Activated B cell treated with CpG ODN at 0.5 μM for 24 hours (primary cell): Measurements from ENCODE around the gene MNX1. TPM values are rescaled to one million over a fixed set of nuclear protein-coding genes. Genes with fewer than 3 reads are reported as not detected.

Source experiments
- ATAC-seq: fragments of 200-7000 bp; cut with Tn5 transposase; one replicate; pipeline ENCODE4 v1.10.0; 2021; ENCODE audit warnings: low read depth, mild to moderate bottlenecking, moderate library complexity
- CTCF ChIA-PET: fragments of 350-600 bp; sonication (Branson Sonifier 250); formaldehyde crosslinking; loops from one replicate; lab custom pipeline; 2021; ENCODE audit warnings: antibody characterized with exemption; lab: Charles Lee
- POLR2A ChIA-PET: fragments of 350-600 bp; sonication (Branson Sonifier 250); formaldehyde crosslinking; loops from one replicate; lab custom pipeline; 2021; ENCODE audit warnings: antibody characterized with exemption; lab: Charles Lee
- DNase-seq: peaks from one replicate; pipeline ENCODE4 v3.0.0; 2022
- H3K27ac Mint-ChIP-seq: one replicate; pipeline ENCODE4 v1.8.0; 2020; ENCODE audit warnings: mixed read lengths
- H3K27me3 Mint-ChIP-seq: one replicate; pipeline ENCODE4 v1.8.0; 2021; ENCODE audit warnings: mixed read lengths
- H3K36me3 Mint-ChIP-seq: one replicate; pipeline ENCODE4 v1.8.0; 2021; ENCODE audit warnings: low read depth, mixed read lengths
- H3K4me1 Mint-ChIP-seq: one replicate; pipeline ENCODE4 v1.8.0; 2021; ENCODE audit warnings: mixed read lengths
- H3K4me3 Mint-ChIP-seq: one replicate; pipeline ENCODE4 v1.8.0; 2020; ENCODE audit warnings: mild to moderate bottlenecking, mixed read lengths
- H3K9me3 Mint-ChIP-seq: one replicate; pipeline ENCODE4 v1.8.0; 2020; ENCODE audit warnings: mixed read lengths
- intact Hi-C: fragments of 100-400 bp; cut with micrococcal nuclease; formaldehyde crosslinking; loops from one replicate; pipeline ENCODE4 v1.15.1; 2024
- total RNA-seq: library from RNA; stranded (reverse); gene quantifications from 2 replicates; pipeline ENCODE4 v1.2.3, GENCODE V29; 2022
- TF ChIP-seq, protein P1 (sequence below): fragments of 200-600 bp; IDR thresholded peaks from one replicate; pipeline ENCODE4 v1.8.0; 2022; ENCODE audit warnings: antibody characterized with exemption, mild to moderate bottlenecking

Gene MNX1
- total RNA-seq, 1 donor from 2014 or later = not detected

DNA sequence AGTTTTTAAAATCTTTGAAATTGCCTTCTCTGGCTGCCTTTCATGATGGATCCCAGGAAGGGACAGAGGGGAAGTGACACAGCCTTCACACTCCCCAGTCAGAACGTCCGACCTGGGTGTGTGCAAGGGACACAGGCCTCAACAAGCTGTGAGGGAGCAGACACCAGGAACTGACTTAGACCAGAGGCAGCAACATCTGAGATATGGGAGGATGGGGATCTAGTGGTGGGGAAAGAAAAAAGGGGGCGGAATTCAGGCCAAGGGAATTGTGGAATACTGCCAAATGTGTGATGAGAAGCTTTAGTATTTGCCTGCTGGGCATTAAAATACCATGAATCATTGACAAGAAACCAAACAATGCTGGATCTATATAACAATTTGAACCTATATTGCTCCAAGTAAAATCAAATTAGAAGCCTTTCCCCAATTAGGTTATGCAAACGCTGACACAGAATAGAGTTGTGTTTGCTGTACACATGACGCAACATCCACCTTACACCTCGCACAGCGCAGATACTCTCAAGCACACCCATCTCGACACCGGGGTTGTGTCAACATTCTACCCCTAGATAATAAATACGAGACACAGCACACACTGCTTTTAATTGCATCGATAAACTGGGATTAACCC, 17.2 kb upstream of the MNX1 start:
- H3K27me3 Mint-ChIP-seq = peaks cover 59% of the 10 kb centered on the region
- H3K27ac Mint-ChIP-seq = no peak overlapping the region
- peaks cover 1% of the 10 kb centered on the region for H3K4me1 Mint-ChIP-seq
- H3K9me3 Mint-ChIP-seq = peaks cover 2% of the 10 kb centered on the region
- ATAC-seq (no peak), DNase-seq (no peak)
- intact Hi-C loops = no loop called here
- ChIA-PET CTCF (no interaction called here), POLR2A (no interaction called here)
- TF ChIP-seq, protein P1, sequence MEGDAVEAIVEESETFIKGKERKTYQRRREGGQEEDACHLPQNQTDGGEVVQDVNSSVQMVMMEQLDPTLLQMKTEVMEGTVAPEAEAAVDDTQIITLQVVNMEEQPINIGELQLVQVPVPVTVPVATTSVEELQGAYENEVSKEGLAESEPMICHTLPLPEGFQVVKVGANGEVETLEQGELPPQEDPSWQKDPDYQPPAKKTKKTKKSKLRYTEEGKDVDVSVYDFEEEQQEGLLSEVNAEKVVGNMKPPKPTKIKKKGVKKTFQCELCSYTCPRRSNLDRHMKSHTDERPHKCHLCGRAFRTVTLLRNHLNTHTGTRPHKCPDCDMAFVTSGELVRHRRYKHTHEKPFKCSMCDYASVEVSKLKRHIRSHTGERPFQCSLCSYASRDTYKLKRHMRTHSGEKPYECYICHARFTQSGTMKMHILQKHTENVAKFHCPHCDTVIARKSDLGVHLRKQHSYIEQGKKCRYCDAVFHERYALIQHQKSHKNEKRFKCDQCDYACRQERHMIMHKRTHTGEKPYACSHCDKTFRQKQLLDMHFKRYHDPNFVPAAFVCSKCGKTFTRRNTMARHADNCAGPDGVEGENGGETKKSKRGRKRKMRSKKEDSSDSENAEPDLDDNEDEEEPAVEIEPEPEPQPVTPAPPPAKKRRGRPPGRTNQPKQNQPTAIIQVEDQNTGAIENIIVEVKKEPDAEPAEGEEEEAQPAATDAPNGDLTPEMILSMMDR = no peak
- no peak overlapping the region for H3K4me3 Mint-ChIP-seq
- H3K36me3 Mint-ChIP-seq = no peaks in the 10 kb centered on the region

DNA sequence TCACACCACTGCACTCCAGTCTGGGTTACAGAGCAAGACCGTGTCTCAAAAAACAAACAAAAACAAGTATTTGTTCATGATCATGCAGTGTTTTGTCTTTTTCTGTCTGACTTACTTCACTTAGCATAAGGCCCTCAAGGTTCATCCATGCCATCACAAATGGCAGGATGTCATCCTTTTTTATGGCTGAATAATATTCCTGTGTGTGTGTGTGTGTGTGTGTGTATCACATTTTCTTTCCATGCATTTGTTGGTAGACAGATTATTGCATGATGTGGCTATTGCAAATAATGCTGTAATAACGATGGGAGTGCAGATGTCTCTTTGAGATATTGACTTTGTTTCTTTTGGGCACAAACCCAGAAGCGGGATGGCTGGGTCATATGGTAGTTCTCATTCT, 14.3 kb upstream of the MNX1 start:
- H3K4me3 Mint-ChIP-seq = no peak overlapping the region

DNA sequence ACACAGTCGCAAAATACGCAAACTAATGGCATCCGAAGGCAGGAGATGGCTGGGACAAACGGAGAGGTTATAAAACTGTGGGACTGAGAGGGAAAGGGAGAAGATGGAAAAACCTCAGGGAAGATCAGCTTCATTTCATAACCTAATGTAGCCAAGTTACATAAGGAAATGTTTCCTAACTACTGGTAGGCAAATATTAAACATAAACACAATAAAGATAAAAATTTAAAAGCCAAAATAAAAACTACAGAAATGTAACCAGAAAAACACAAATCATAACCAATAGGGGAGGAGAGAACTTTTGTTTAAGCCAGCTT, 13.1 kb upstream of the MNX1 start:
- peaks cover 2% of the 10 kb centered on the region for H3K9me3 Mint-ChIP-seq
- ChIA-PET POLR2A (no interaction called here), CTCF (no interaction called here)

More for the DNA sequence above, 14.3 kb upstream of the MNX1 start:
- intact Hi-C loops = loop anchor here (5.0 kb wide), 1 partner anchor 1212 kb away; the partner anchor contains the start of gene SHH
- TF ChIP-seq, protein P1 = no peak
- DNase-seq (no peak), ATAC-seq (no peak)
- Mint-ChIP-seq H3K27me3 (peaks cover 62% of the 10 kb centered on the region), H3K27ac (no peak overlapping the region), H3K36me3 (no peaks in the 10 kb centered on the region), H3K9me3 (peaks cover 2% of the 10 kb centered on the region), H3K4me1 (peaks cover 6% of the 10 kb centered on the region)
- ChIA-PET CTCF (no interaction called here), POLR2A (no interaction called here)

DNA sequence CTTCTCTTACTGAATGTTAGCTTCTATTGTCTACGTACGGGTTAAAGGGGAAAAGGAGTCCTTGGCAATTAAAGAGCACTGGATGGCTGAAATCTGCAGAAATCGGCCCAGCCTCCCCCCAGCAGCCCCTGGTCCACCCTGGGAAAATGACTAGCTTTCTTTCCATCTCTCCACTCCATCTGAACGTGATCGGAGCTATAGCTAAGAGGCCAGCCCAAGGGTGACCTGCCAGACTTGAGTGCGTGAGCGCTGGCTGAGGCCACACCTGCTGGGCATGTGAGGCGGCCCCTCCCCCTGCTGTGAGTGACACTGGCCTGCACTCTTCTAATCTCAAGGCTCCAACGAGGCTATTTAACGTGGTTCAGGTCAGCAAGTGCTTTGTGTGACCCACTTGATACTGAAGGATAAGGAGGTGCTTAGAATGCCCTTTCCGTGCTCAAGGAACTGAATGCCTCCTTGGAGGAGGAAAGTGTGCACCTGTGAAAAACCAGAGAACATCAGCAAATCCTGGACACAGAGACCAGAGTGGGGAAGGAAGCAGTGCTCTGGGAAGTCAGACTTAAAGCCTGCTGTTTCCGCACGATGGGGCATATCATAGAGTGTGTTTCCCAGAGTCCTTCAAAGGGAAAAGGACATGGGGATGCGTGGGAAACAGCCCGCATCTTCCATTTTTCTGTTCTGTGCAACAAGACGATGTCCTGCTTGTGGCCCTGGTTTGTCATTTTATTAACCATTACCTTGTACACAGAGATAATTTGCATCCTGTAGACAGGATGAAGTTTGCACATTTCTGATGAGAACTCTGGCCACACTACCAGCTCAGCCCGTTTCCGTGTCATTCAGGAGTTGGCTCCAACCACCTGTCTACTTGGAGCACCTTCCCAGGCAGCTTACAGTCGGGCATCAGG, 12.5 kb upstream of the MNX1 start:
- peaks cover 2% of the 10 kb centered on the region for H3K9me3 Mint-ChIP-seq
- H3K4me1 Mint-ChIP-seq = peaks cover 7% of the 10 kb centered on the region
- CTCF ChIA-PET = no interaction called here
- ATAC-seq = no peak
- intact Hi-C loops = loop anchor here (2.0 to 5.0 kb wide), 2 partner anchors 22 to 1211 kb away; partner anchors contain the start of gene SHH
- POLR2A ChIA-PET = interaction anchor here (0.6 kb wide), 1 partner anchor 147 kb away, joined by 5 read pairs; no protein-coding TSS in a partner anchor
- no peak overlapping the region for H3K27ac Mint-ChIP-seq
- no peaks in the 10 kb centered on the region for H3K36me3 Mint-ChIP-seq
- H3K4me3 Mint-ChIP-seq = no peak overlapping the region
- TF ChIP-seq, protein P1 = no peak
- DNase-seq = no peak
- peaks cover 57% of the 10 kb centered on the region for H3K27me3 Mint-ChIP-seq

More for the DNA sequence above, 13.1 kb upstream of the MNX1 start:
- H3K27ac Mint-ChIP-seq = no peak overlapping the region
- H3K27me3 Mint-ChIP-seq = peaks cover 60% of the 10 kb centered on the region
- intact Hi-C loops = loop anchor here (2.0 to 5.0 kb wide), 2 partner anchors 23 to 1211 kb away; partner anchors contain the start of gene SHH
- DNase-seq (no peak), ATAC-seq (no peak)
- H3K36me3 Mint-ChIP-seq = no peaks in the 10 kb centered on the region
- TF ChIP-seq, protein P1 = no peak
- peaks cover 7% of the 10 kb centered on the region for H3K4me1 Mint-ChIP-seq
- no peak overlapping the region for H3K4me3 Mint-ChIP-seq
